Memory B cell (primary cell): ENCODE measurements around the gene GNPTAB.
"Not testable (repeated sequence)": the region's sequence is repeated elsewhere in the genome, so short reads cannot be mapped to it uniquely, and the experiment has no call there.

Experiments used
- ATAC-seq: fragments of 150-1000 bp; cut with Tn5 transposase; 2 replicates; pipeline ENCODE4 v1.10.0; 2021; ENCODE audit warnings: low read depth, mild to moderate bottlenecking, moderate library complexity
- DNase-seq, 2 donors: peaks; one replicate each; pipeline ENCODE4 v3.0.0; 2022; ENCODE audit warnings: low spot score in 2 of 2
- H3K27ac Mint-ChIP-seq: one replicate; pipeline ENCODE4 v1.8.0; 2022; ENCODE audit warnings: mild to moderate bottlenecking, moderate library complexity, mixed read lengths
- H3K27me3 Mint-ChIP-seq: one replicate; pipeline ENCODE4 v1.8.0; 2022; ENCODE audit warnings: mixed read lengths
- H3K36me3 Mint-ChIP-seq: one replicate; pipeline ENCODE4 v1.8.0; 2022; ENCODE audit warnings: mild to moderate bottlenecking, mixed read lengths
- H3K4me1 Mint-ChIP-seq: one replicate; pipeline ENCODE4 v1.8.0; 2022; ENCODE audit warnings: mixed read lengths
- H3K4me3 Mint-ChIP-seq: one replicate; pipeline ENCODE4 v1.8.0; 2022; ENCODE audit warnings: mild to moderate bottlenecking, moderate library complexity, mixed read lengths
- H3K9me3 Mint-ChIP-seq: one replicate; pipeline ENCODE4 v1.8.0; 2022; ENCODE audit warnings: mixed read lengths

Gene GNPTAB

DNA sequence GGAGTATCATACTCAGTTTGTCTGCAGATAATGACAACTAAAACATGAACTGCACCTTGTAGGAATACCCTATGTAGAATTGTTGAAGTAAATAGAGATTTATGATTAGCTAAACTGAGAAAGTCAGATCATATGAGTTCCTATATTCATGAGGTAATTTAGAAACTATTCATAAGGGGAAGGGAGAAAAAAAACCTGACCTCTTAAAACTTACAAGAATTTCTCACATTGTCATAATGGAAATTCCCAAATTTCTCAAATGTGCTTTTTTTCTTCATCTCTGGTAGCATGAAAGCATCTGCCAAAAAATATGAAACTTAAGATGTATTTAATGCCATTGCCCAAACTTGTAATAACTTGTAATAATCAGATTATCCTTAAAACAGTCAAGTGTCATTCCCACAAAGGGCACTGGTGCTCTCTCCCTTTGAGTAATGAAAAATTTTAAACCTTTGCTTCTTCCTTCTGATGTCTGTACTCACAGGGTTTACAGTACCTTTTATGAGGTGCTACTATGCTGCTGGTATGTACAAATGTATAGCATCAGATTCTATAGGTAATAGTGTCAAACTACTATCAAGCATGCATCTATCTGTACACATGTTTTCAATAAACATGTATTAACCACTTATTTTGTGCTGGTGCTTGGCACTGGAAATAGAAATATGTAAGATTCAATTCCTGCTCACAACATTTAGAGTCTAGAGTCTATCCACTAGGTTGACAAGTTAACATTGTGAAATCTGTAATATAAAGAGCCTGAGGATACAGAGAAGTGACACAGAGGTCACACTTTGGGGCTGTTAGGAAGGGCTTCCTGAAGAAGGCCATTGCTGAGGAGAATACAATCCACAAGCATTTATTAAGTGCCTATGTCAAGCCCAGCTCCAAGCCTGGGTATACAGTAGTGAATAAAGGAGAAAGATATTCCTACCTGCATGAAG is 29.2 kb upstream of the GNPTAB start:
- Mint-ChIP-seq H3K9me3 (no peaks in the 10 kb centered on the region), H3K27ac (no peak overlapping the region), H3K4me3 (no peak overlapping the region), H3K4me1 (peaks cover 11% of the 10 kb centered on the region), H3K36me3 (no peaks in the 10 kb centered on the region), H3K27me3 (no peaks in the 10 kb centered on the region)
- ATAC-seq = no peak
- DNase-seq = no peak

DNA sequence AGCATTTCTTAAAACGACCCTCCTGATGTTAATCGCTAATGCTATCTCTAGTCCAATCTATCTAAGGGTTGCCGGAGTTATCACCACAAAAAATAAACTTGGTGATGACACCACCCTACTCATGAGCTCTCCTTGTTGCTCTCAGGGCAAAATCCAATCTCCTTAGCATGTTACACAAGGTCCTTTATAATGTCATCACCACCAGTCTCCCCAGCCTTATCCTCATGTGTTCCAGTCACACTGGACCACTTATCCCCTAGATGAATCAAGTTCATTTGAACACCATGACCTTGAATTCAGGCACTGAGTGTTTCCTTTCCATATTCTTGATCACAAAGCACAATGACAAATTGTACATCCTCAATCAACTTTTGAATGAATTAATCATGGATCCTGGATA is 27.6 kb upstream of the GNPTAB start:
- Mint-ChIP-seq H3K27ac (no peak overlapping the region), H3K4me3 (no peak overlapping the region), H3K36me3 (no peaks in the 10 kb centered on the region), H3K27me3 (no peaks in the 10 kb centered on the region), H3K4me1 (peaks cover 20% of the 10 kb centered on the region), H3K9me3 (no peaks in the 10 kb centered on the region)
- ATAC-seq = no peak
- no peak for DNase-seq

DNA sequence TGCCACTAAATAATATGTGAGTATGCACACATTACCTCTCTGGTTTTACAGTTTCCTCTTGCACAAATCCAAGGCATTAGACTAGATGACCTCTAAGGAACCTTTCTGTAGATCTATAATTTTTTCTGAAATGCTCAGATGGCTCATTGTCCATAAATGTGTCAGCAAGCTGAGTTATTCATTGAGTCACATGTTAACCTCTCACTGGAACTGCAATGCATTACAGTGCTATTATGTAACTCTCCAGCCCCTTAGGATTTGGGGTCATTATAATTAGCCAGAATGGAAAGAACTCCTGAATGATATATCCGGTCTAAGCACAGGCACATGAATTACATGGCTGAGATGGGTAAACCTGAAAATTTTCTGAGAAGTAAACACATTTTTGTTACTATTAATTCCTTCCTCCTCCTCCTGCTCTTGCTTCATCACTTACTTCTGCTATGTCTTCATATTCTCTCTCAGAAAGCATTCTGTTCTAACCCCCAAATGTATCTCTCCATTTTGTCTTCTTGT is 26.3 kb upstream of the GNPTAB start:
- H3K27me3 Mint-ChIP-seq = no peaks in the 10 kb centered on the region

DNA sequence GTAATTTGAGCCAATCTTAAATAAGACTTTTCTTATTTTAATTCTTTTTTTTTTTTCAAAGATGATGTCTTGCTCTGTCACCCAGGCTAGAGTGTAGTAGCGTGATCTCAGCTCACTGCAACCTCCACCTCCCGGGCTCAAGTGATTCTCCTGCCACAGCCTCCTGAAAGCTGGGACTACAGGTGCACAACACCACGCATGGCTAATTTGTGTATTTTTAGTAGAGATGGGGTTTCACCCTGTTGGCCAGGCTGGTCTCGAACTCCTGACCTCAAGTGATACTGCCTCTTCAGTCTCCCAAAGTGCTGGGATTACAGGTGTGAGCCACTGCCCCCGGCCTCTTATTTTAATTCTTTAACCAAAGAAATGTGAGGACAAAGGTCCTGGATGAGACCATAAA is 25.9 kb upstream of the GNPTAB start:
- DNase-seq, H3K36me3 Mint-ChIP-seq, H3K27ac Mint-ChIP-seq, H3K27me3 Mint-ChIP-seq, H3K9me3 Mint-ChIP-seq, ATAC-seq, H3K4me3 Mint-ChIP-seq: not testable (repeated sequence)
- H3K4me1 Mint-ChIP-seq = peaks cover 20% of the 10 kb centered on the region

More for the DNA sequence above, 26.3 kb upstream of the GNPTAB start:
- no peak for ATAC-seq
- no peak for DNase-seq
- no peaks in the 10 kb centered on the region for H3K9me3 Mint-ChIP-seq
- no peak overlapping the region for H3K27ac Mint-ChIP-seq
- peaks cover 20% of the 10 kb centered on the region for H3K4me1 Mint-ChIP-seq
- H3K4me3 Mint-ChIP-seq = no peak overlapping the region
- no peaks in the 10 kb centered on the region for H3K36me3 Mint-ChIP-seq

DNA sequence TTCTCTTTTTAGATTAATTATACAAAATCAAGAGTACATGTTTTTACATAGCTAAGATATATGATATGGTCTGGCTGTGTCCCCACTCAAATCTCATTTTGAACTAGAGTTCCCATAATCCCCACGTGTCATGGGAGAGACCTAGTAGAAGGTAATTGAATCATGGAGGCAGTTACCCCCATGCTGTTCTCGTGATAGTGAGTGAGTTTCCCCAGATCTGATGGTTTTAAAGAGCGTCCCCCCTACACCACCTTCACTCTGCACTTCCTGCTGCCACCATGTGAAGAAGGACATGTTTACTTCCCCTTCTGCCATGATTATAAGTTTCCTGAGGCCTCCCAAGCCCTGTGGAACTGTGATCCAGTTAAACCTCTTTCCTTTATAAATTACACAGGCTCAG is 25.2 kb upstream of the GNPTAB start:
- Mint-ChIP-seq H3K27ac (no peak overlapping the region), H3K4me3 (no peak overlapping the region), H3K27me3 (no peaks in the 10 kb centered on the region), H3K36me3 (no peaks in the 10 kb centered on the region), H3K4me1 (peaks cover 20% of the 10 kb centered on the region), H3K9me3 (no peaks in the 10 kb centered on the region)
- ATAC-seq = no peak
- no peak for DNase-seq

DNA sequence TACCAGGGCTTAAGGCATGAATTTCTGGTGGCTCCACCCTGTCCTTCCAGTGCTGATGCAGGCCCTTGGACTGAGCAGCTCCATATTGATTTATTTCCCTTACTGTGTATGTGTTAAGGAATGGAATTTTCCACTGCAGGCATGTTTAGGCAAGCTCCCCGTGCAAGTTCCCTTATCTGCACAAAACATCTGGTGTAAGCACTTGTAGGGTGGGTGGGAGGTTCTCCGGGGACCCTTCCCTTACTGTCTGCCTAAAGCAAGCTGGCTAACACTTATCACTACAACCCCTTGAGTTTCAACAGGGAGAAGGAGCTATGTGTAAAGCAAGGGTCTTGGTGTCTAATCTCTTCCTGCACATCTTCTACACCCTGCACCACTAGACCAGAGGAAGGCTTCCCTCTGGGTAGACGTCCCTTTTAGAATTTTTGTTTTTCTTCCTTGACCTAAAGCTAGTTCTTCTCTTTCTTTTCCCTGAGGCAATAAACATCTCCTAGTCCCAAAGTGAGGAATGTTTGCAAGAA is 24.7 kb upstream of the GNPTAB start:
- DNase-seq = no peak
- H3K36me3 Mint-ChIP-seq = no peaks in the 10 kb centered on the region
- H3K4me3 Mint-ChIP-seq = no peak overlapping the region
- no peaks in the 10 kb centered on the region for H3K27me3 Mint-ChIP-seq
- H3K9me3 Mint-ChIP-seq = no peaks in the 10 kb centered on the region
- H3K27ac Mint-ChIP-seq = peak overlapping the region; percentile 58
- peaks cover 20% of the 10 kb centered on the region for H3K4me1 Mint-ChIP-seq
- ATAC-seq = no peak

DNA sequence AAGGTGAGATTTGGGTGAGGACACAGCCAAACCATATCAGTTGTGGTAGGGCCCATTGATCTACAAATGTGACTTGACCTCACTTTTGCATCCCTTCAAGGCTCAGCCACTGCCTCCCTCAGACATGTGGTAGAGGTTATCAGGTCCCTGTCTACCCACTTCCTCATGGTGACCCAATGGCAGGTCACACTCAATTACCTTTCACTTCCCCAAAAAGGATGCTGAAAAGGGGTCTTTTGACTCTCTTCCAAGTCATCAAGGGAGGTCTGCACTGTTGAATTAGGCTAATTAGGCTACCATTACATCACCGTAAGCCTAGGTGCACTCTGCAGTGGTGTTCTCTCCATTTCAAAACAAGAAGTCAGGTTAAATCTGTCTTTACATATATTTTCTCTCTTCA is 24.0 kb upstream of the GNPTAB start:
- H3K36me3 Mint-ChIP-seq = no peaks in the 10 kb centered on the region
- no peaks in the 10 kb centered on the region for H3K9me3 Mint-ChIP-seq
- peak; percentile 87 for ATAC-seq
- H3K4me1 Mint-ChIP-seq = peaks cover 23% of the 10 kb centered on the region
- no peak overlapping the region for H3K4me3 Mint-ChIP-seq
- H3K27ac Mint-ChIP-seq = peak overlapping the region; percentile 58
- no peak for DNase-seq
- H3K27me3 Mint-ChIP-seq = no peaks in the 10 kb centered on the region

DNA sequence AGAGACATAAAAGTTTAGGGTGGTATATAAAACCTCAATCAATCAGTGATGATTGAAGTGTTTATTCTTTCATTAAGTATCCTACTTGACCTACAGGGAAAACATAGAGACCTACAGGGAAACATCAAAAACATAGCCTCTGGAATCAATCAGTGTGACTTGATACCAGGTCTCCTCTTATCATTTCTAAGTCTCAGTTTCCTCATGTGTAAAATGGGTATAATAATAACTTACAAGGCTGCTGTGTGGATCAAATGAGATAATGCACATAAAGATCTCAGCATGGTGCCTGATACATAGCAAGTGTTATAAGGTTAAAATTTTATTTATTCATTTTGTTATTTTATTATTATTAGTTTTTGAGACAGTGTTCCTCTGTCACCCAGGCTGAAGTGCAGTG is 22.2 kb upstream of the GNPTAB start:
- ATAC-seq = no peak
- DNase-seq = no peak
- H3K4me3 Mint-ChIP-seq = no peak overlapping the region
- no peaks in the 10 kb centered on the region for H3K36me3 Mint-ChIP-seq
- H3K4me1 Mint-ChIP-seq = peaks cover 23% of the 10 kb centered on the region
- no peak overlapping the region for H3K27ac Mint-ChIP-seq
- H3K9me3 Mint-ChIP-seq = no peaks in the 10 kb centered on the region
- no peaks in the 10 kb centered on the region for H3K27me3 Mint-ChIP-seq

DNA sequence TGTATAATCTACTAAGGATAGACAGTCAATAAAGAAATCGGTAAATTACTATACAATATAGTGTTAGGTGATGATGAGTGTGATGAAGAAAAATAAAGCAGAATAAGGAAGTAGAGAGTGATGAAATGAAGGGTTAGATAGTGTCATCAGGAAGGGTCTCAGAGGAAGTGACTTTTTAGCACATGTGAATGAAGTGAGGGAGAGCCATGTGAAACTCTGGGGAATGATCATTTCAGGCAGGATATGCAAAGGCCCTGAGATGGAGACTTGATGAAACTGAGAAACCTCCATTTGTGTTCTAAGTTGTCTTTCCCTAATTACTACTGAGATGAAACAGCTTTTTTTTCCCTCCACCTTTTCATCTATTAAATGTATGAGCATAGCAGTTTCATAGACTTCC is 19.4 kb upstream of the GNPTAB start:
- Mint-ChIP-seq H3K4me3 (no peak overlapping the region), H3K27ac (no peak overlapping the region), H3K27me3 (no peaks in the 10 kb centered on the region), H3K4me1 (peaks cover 14% of the 10 kb centered on the region), H3K9me3 (no peaks in the 10 kb centered on the region), H3K36me3 (no peaks in the 10 kb centered on the region)
- ATAC-seq = no peak
- DNase-seq = no peak

DNA sequence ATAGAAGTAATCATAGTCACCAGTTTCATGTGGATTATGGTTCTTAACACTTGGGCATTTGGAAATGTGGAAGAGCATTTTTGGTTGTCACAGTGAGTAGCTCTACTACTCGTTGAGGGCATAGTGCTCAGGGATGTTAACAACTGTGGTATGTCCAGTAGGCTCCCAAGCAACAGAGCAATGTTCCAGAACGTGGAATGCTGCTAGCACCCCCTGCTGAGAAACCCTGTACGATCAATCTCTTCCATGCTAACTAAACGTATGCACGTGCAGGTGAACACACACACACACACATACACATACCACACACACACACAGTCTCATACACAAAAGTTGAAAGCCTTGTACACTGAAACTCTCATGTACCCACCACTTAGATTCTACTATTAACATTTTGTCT is 16.6 kb upstream of the GNPTAB start:
- H3K27ac Mint-ChIP-seq = no peak overlapping the region
- no peaks in the 10 kb centered on the region for H3K36me3 Mint-ChIP-seq
- H3K4me3 Mint-ChIP-seq = no peak overlapping the region
- ATAC-seq = no peak
- no peaks in the 10 kb centered on the region for H3K9me3 Mint-ChIP-seq
- H3K4me1 Mint-ChIP-seq = peaks cover 3% of the 10 kb centered on the region
- no peak for DNase-seq
- peaks cover 1% of the 10 kb centered on the region for H3K27me3 Mint-ChIP-seq

DNA sequence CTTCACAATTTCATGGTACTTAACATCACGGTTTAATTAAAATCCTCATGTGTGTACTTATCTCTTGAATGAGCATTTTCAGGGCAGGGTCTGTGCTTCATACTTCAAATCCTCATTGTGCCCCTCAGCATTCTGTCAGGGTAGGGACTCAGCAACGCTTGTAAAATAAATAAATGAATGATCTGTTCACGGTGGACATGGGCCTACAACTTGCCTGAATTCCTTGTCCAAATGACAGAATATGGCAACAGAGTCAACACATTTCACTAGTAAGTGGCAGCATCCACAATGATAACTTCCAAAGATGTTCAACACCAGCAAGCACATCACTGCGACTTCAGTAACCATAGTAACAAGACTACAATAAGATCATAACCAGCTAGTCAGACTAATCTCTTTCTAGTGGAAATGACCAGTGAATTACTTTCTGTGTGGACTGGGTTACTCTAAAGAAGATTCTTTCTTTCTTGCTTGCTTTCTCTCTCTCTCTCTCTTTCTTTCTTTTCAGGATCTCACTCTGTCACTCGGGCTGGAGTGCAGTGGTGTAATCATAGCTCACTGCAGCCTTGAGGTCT is 14.5 kb upstream of the GNPTAB start:
- Mint-ChIP-seq H3K27me3 (peaks cover 3% of the 10 kb centered on the region), H3K4me1 (peaks cover 3% of the 10 kb centered on the region), H3K27ac (no peak overlapping the region), H3K36me3 (no peaks in the 10 kb centered on the region), H3K4me3 (no peak overlapping the region), H3K9me3 (no peaks in the 10 kb centered on the region)
- DNase-seq = no peak
- no peak for ATAC-seq

DNA sequence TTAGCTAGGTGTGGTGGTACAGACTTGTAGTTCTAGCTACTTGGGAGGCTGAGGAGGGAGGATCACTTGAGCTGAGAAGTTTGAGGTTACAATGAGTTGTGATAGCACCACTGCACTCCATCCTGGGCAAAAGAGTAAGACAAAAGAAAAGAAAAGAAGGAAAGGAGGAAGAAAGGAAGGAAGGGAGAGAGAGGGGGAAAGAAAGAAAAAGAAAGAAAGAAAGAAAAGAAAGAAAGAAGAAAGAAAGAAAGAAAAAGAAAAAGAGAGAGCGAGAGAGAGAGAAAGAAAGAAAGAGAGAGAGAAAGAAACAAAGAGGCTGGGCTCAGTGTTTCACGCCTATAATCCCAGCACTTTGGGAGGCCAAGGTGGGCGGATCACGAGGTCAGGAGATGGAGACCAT is 10.3 kb upstream of the GNPTAB start:
- Mint-ChIP-seq H3K27ac (no peak overlapping the region), H3K4me3 (no peak overlapping the region), H3K36me3 (no peaks in the 10 kb centered on the region), H3K4me1 (peaks cover 10% of the 10 kb centered on the region), H3K9me3 (no peaks in the 10 kb centered on the region), H3K27me3 (peaks cover 3% of the 10 kb centered on the region)
- no peak for DNase-seq
- no peak for ATAC-seq

DNA sequence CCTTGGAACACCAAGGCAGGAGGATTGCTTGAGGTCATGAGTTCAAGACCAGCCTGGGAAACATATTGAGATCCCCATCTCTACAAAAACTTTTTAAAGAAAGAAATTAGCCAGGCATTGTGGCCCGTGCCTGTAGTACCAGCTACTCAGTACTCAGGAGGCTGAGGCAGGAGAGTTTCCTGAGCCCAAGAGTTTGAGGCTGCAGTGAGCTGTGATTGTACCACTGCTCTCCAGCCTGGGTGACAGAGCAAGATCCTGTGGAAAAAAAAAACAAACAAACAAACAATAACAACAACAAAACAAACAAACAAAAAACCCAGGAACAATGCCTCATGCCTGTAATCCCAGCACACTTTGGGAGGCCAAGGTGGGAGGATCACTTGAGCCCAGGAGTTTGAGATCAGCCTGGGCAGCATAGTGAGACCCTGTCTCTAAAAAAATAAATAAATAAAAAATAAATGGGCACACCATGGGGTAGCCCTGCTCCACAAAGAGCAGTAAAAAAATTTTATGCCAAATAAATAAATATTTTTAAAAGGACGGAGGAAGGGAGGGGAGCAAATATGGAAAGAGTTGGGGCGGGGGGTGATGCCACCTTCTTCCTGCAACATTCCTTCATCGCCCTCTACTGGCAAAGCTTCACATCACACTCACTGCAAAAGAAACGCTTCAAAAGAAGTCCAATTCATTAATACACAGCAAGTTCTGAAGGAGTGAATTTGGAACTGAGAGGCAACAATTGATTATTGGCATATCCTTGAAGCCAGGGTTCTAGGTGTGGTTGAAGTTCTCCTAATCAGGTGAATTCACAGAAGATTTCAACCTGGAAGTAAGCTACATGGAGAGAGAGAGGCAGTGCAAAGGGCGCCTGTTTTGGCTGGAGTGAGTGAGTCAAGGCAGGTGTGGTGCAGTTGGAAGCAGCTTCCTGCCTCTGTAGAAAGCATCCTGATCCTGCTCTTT is 8.8 kb upstream of the GNPTAB start:
- no peak overlapping the region for H3K27ac Mint-ChIP-seq
- DNase-seq (peak; percentile 68), ATAC-seq (peak; percentile 66)
- H3K27me3 Mint-ChIP-seq = peaks cover 3% of the 10 kb centered on the region
- H3K9me3 Mint-ChIP-seq = no peaks in the 10 kb centered on the region
- H3K4me1 Mint-ChIP-seq = peaks cover 10% of the 10 kb centered on the region
- no peak overlapping the region for H3K4me3 Mint-ChIP-seq
- no peaks in the 10 kb centered on the region for H3K36me3 Mint-ChIP-seq
